HG02970 (cell line): ENCODE measurements around the gene RAB17.

ENCODE experiments used
- ATAC-seq: cut with Tn5 transposase; IDR thresholded peaks from one replicate; pipeline ENCODE4 v1.9.1; 2021; ENCODE audit warnings: mild to moderate bottlenecking, moderate library complexity, moderate number of reproducible peaks; ENCODE audit not compliant: unreplicated experiment, low FRiP score

Gene RAB17

DNA sequence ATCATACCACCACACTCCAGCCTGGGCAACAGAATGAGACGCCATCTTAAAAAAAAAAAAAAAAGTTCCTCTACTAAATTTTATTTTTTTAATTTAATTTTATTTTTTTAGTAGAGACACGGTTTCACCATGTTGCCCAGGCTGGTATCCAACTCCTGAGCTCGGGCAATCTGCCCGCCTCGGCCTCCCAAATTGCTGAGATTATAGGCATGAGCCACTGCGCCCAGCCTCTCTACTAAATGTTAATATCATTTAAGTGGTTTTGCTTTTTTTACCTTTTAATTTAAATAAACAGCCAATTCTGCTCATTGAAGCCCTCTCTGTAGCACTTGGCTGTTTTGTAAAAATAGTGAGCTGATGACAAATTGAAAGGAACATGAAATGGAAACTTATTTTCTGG, 9.2 kb downstream of the RAB17 start:
- no peak for ATAC-seq

DNA sequence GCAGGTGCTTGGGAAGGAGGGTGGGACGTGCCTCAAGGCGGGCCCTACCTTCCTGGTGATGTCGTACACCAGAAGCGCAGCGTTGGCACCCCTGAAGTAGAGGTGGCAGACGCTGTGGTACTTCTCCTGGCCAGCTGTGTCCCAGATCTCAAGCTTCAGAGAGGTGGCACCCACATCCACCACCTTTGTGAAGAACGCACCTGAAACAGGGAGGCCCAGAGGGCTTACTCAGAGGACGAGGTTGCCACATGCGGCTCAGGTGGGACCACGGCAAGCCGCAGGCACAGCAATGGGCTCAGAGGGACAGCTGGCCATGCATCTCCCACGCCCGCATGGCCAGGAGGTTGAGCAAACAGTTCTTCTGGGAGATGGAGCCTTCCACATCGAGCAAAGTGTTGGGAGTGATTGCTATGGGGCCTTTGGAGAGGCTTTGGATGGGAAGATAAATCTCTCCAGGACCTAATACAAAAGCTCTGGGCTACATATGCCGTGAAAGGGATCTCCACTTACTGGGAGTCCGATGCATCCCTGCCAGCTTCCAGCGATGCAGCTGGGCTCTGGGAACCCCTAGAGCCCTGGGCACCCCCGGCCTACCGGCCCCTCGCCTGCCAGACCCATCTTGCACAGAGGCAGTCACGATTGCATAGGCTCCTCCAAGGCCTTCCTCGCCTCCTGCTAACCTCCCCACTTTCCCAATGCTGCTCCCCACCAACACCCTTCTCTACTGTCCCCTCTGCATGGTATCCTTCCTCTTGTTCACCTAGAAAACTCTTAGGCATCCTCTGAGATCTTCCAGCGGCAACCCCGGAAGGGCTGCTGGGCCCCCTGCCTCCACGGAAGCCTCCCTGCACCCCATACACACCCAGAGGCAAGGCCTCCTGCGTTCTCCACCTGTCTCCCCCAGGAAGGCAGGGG, 12.3 kb downstream of the RAB17 start:
- ATAC-seq, result no peak

DNA sequence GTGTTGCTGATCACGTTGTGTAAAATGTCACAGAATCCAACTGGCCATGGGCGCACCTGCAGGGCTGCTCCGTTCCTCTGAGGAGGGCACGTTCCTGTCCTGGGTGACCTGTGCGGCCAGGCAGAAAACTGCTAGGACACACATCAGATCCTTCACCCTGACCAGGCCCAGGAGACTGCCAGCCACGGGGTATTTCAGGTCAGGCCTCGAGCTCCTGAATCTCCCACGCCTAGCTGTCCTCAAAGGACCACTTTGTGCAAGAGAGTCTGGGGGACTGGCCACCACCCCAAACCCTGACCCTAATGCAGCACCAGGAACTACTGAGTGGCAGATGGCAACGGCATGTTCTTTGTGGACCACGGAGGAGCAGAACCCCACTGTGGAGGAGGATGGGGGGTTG, 13.1 kb downstream of the RAB17 start:
- ATAC-seq, result no peak

DNA sequence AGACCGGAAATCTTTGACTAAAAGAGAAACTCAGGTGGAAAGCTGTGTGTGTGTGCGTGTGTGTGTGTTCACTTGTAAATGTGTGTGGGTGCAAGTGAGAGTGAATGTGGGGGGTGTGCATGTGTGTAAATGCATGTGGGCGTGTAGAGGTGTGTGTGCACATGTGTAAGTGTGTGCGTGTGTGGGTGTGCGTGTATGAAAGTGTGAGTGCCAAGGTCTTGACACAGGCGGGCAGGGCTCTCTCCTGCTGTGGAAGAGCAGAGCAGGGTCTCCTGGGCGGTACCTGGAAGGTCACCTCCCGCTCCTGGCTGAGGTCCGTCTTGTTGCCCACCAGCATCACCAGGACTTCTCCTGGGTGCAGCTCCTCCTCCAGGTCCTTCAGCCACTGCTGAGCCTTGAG, 13.6 kb downstream of the RAB17 start:
- no peak for ATAC-seq

DNA sequence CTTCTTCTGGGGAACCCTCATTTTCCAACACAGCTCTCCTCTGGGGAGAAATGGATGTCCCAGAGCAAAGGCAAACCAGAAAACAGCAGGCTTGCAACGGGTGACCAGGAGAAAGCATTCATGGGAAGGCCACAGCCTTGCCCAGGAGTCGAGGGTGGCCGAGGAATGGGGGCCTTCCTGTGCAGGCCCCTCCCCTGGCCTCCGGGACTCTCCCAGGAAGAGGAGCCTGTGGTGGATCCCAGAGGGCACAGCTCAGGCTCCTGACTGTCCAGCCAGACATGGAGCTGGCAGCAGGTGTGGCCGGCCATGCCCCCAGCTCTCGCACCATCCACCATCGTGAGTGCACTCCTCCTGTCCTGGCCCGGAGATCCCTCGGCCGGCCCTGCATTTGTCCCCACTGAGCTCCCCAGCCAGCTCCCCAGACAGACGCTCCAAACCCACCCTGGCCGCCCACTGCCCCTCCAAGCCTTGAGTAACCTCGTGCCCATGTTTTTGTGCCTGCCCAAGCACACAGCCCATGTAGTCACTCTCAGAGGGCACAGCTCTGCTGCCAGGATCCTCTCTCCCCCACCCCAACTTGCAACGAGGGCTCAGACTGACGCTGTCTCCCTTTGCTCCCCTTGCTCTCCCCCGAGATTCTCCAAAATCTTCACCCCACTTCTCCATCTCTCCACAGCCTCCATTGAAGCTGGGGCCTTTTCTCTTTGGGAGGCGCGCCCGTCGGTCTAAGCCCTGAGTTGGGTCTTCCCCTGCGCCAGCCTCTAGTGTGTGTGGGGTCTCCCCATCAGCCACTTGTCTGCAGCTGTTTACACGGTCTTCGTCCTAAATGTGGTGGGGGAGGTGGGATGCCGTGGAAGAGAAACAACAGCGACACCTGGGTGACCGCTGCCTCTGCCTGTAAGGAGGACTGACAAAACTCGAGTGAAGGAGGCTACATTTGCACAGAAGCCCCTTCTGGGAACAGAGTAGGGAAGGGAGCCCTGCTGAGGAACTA, 14.4 kb downstream of the RAB17 start:
- ATAC-seq, result no peak

DNA sequence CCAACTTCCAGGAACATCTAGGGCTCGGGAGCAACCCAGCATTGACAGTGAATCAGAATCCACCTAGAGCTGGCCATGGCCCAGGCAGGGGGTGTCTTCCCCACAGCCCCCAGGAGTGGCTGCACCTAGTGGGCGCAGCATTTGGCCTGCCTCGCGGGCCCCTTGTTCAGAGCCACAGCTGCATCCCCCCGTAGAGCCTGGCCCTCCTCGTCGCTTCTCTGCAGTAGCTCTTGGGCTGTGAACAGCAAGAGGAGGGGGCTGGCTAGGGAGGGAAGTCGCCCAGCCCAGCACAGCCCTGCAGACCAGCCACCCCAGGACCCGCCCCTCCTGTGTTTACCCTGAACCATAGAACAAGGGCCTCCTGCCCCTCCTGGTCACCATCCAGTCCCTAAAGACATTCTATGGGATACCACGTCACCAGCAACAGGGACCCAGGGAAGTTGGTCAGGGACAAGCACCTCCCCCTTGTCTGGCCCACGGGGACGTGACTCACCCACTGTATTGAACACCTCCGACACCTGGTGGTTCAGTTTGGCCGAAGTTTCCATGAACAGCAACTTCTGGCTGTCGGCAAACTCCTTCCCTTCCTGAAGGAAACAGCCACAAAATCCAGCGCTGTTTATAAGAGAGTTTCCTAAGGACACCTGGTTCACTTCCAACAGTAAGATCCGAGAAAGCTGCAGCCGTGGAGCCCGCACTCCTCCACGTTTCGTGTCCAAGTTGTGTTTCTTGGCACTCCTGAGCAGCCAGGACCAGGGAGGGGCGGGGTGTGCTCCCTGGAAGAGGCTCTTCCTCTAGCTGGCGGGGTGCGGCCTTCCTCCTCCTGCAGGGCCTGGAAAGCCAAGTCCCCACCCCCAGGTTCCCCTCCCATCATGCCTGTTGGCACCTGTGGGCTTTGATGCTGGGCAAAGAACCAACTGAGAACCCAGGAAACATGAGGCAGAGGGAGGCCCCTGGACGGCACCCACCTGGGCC, 15.4 kb downstream of the RAB17 start:
- ATAC-seq, result no peak

DNA sequence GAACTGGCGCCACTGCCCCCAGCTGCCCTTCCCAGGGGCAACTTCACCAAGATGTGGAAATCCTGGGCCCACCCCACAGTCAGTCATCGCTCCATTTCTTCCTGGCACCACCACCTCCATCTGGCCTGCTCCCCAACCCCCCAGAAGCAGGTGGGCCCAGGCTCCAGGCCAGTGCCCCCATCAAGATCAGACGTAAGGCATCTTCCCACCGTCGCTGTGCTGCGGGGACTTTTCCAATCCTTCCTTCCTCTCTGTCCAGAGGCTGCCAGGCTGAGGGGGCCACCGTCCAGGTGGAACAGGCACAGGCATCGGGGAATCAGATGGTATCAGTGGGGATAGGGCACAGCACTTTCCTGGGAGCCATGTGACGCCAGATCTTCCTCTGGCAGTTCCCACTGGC, 16.1 kb downstream of the RAB17 start:
- no peak for ATAC-seq

DNA sequence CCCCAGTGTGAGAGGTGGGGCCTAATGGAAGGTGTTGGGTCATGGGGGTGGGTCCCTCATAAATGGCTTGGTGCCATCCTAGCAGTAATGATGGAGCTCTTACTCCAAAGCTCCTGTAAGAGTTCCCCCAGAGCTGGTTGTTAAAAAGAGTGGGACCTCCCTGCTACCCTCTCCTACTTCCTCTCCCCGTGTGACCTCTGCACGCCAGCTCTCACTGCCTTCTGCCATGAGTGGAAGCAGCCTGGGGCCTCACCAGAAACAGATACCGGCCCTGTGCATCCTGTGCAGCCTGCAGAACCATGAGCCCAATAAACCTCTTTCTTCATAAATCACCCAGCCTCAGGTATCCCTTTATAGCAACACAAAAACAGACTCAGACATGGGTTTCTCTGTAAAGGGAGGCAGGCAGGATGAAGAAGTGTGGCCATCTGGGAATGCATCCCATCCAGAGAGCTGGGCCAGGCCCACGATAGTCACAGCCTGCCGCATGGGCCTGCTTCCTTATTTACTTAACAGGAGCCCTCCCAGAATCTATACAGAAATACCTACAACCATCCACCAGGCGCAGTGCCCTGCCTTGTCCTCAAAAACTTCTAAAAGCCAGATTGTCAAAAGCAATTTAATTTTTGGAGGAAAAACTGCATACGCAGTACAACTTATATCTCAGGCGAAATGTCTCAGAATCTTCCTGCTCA, 16.7 kb downstream of the RAB17 start:
- no peak for ATAC-seq

DNA sequence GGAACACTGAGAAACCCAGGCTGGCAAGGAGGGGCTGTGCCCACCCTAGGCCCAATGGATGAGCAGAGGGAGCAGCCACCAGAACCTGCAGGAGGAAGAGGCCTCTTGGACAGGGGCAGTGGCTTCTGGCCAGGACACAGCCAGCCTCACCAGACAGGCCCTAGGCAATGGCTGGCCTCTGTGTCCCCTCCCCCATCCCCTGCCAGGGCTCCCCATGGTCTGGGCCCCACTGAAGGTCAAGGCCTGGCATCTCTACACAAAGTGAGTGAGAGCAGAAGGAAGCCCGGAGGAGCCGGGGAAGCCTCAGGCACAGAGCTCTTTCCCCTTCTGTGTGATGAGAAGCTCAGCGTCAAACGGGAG, 17.8 kb downstream of the RAB17 start:
- no peak for ATAC-seq

DNA sequence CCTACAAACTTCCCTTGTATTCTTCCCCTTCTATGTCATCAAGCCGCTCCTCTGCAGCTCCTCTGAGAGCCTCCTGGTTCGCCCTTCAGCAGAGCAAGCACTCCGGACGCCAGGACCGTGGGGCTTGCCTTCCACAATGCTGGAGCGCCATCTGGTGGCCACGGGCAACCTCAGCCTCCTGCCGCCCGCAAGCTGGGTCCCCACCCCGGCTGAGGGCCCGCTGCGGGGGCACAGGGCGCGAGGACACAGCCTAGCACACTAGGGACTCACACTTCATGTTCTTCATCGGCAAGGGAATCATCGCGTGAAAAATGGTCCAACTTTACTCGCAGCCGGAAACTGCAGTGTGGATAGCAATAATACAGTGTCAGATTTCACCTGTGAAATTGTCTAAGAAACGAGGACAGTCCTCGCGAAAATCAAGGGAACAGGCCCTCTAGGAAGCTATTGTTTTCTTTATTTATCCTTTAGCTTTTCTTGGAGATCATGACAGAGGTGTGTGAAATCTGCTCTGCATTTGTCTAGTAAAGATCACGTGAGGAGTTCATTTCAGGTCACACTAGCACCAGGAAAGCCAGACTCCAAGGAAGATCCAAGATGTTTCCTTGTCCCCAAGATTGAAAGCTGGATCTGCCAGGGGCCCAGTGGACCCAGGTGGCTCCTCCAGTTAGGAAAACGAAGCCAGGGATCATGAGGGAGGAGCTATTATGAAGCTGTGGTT, 18.4 kb downstream of the RAB17 start:
- peak; percentile 74 for ATAC-seq

DNA sequence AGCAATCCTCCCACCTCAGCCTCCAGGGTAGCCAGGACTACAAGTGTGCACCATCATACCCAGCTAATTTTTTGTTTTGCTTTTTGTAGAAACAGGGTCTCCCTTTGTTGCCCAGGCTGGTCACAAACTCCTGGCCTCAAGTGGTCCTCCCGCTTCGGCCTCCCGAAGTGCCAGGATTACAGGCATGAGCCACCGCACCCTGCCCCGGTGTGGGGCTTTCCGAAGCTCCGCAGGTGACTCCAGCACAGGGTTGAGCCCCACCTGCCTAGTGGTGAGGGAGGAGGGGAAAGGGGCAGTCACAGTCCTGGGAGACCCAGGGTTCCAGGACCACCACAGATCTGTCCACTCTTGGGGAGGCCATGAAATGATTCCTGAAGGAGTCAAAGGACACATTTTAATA, 19.0 kb downstream of the RAB17 start:
- ATAC-seq, result no peak

DNA sequence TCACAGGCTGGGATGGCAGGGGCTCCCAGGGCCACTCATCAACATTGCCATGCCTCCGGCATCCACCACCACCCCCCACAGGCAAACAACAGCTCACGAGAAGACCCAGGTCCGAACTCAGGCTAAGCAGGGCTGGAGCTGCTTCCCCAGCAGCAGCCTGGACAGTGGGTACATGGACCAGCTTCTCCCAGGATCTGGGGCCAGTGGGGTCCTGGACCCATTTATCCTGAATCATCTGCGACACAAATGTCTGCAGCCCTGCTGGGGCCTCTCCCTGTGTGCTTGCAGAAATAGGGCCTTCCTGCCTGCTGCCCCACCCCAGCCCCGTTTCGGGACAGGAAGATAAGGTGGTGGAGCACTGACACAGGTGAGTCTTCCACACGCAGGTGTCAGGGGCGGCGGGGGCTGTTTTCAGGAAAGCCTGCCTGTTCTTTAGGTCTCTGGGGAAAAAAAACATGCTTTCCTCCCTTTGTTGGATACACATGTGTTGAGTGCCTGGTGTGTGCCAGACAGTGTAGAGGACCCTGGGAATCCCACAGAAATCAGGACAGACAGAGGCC, 19.7 kb downstream of the RAB17 start:
- ATAC-seq, result no peak

DNA sequence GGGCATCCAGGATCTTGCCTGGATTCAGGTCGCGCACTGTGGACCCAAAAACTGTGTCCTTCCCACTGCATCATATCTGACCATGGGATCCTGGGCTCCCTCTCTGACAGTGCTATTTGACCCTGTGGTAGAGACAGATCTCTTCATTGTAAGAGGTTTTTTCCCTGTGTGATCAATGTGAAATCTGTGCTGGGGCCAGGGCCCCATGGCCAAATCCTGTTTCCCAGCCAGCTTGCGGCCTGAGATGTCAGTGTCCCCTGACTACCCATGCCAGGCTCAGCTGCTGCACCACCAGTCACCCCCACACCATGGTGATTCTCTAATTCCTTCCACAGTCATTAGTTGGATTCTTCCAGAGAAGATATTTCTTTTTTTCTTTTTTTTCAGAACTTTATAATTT, 20.6 kb downstream of the RAB17 start:
- no peak for ATAC-seq

DNA sequence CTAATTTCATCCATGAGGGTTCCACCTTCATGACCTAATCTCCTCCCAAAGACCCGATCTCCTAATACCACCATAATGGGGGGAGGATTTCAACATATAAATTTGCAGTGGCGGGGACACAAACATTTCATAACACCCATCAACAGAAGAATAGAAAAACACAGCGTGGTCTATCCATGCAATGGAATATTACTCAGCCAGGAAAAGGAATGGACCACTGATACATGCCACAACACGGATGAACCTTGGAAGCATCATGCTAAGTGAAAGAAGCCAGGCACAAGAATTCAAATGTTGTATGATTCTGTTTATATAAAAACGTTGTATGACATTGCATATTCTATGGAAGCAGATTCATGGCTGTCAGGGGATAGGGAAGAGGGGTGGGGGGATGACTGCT, 21.5 kb downstream of the RAB17 start:
- no peak for ATAC-seq

DNA sequence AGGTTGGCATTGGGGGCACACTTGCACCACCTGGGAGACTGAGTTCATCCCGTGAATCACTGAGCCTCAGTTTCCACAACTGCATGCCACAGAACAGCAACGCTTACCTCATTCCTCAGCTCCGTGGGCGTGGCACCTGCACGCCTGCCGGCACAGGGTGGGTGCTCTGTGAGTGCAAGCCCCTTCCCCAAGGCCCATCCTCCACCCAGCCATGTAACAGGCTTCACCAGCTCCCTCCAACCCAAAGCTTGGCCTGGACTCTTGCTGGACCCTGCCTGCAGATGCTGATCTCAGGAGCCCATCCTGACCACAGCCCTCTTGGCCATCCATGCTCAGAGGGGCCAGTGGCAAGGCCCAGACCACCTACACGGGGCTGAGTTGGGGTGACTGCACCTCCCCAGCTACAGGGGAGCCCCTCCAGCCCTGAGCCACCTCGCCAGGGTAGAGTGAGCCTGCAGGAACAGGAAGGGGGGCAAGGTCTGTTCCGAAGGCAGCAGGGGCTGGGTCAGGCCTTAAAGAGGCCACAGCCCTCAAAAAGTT, 22.3 kb downstream of the RAB17 start:
- no peak for ATAC-seq

DNA sequence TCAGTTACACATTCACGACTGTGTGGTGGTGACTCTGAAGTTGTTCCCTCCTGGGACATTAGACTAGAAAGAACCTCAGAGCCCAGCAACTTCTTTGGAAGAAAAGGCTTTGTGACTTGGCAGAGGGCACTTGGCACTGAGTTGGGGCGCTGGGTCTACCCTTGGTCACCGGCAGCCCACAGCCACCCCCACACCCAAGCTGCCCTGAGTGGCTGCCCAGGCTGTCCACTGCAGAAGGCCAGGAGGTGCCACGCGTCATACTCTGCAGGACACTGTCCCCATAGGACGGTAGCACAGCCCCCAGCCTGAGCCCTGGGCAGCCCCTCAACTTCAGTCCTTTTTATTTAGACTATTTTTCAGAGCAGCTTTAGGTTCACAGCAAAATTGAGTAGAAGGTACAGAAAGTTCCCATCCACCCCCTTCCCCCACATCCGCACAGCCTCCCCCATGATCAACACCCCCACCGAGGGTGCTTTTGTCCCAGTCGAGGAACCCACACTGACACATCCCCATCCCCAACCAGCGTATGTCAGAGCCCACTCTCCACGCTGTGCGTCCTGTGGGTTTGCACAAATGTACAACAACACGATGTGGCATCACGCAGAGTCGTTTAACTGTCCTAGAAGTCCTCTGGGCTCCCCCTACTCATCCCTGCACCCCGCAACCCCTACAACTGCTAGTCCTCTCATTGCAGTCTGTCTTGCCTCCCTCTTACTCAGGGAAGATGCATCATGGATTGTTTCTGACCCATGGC, 23.1 kb downstream of the RAB17 start:
- no peak for ATAC-seq

DNA sequence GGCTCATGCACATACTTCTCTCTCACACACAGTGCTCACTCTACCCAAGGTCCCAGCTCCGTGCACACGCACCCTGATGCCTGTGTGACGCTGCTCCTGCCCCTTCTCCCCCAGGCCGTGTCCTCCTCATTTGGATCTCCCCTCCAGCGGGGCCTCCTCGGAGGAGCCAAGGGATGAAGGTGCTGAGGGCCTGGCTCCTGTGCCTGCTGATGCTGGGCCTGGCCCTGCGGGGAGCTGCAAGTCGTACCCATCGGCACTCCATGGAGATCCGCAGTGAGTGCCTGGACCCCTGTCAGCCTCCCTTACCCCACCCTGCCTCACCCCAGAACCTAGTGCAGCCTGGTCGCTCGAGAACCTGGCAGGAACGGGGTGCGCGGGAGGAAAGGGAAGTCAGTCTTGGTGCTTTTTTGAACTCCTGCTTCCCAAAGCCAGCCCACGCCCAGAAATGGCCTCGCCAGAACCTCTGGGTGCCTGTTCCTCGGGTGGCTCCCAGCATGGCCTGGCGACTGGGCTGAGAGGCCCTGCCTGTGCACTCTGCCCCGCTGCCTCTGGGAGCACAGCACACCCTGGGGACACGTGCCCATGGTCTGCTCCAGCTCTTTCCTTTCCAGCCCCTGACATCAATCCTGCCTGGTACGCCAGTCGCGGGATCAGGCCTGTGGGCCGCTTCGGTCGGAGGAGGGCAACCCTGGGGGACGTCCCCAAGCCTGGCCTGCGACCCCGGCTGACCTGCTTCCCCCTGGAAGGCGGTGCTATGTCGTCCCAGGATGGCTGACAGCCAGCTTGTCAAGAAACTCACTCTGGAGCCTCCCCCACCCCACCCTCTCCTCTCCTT, 23.9 kb downstream of the RAB17 start, which contains the start of gene PRLH:
Gene PRLH (plus strand): TSS at position 174 of the 835 bp plus-strand sequence. CDS start 0 bp downstream, at position 174.
- ATAC-seq, result no peak
